Measurements from ENCODE around the gene ELFN1. TPM values are rescaled to one million over a fixed set of nuclear protein-coding genes. Genes with fewer than 3 reads are reported as not detected.

The ELFN1 gene
- total RNA-seq, 2 donors from 2014 or later, result 0.12 to 0.40 TPM

GRCh38 chr7:1765336-1765735, 95.3 kb downstream of the ELFN1 start:
- Histone ChIP-seq H3K9me3 (no peaks in the 10 kb centered on the region), H3K27ac (no peak overlapping the region), H3K36me3 (no peaks in the 10 kb centered on the region), H3K4me3 (no peak overlapping the region), H3K4me1 (no peaks in the 10 kb centered on the region), H3K9ac (ENCODE audit: low read depth in 2 of 2, low read length in 2 of 2) (no peak overlapping the region), H3K27me3 (no peaks in the 10 kb centered on the region)
- DNase-seq, result no peak
- intact Hi-C loops (cut with DNase I), result no loop called here
- no peak for TF ChIP-seq CTCF (IDR thresholded peaks at IDR 0.05)

DNA sequence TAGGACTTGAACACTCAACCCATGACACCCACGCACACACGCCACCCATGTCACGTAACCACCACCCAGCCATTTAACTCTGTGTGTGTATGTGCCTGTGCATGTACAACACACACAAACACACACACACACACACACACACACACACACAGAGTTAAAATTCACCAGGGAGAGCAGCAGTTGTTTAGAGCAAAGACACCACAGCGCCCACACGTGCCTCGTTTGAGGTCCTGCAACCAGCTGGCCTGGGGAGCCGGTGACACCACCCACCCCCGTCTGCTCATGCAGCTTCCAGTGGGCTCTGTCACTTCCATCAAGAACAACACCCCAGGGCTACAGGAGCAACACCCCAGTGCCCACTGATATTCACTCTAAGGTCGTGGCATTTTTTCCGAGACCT, 97.4 kb downstream of the ELFN1 start:
- Histone ChIP-seq H3K4me3 (no peak overlapping the region), H3K27ac (no peak overlapping the region), H3K9me3 (no peaks in the 10 kb centered on the region), H3K9ac (ENCODE audit: low read depth in 2 of 2, low read length in 2 of 2) (no peak overlapping the region), H3K27me3 (no peaks in the 10 kb centered on the region), H3K36me3 (no peaks in the 10 kb centered on the region), H3K4me1 (no peaks in the 10 kb centered on the region)
- no peak for TF ChIP-seq CTCF (IDR thresholded peaks at IDR 0.05)
- intact Hi-C loops (cut with DNase I), result no loop called here
- no peak for DNase-seq

- Histone ChIP-seq H3K9ac (ENCODE audit: low read depth in 2 of 2, low read length in 2 of 2) (no peak overlapping the region), H3K4me3 (no peak overlapping the region), H3K9me3 (no peaks in the 10 kb centered on the region), H3K4me1 (no peaks in the 10 kb centered on the region), H3K27ac (no peak overlapping the region), H3K36me3 (no peaks in the 10 kb centered on the region), H3K27me3 (no peaks in the 10 kb centered on the region)
- TF ChIP-seq CTCF (IDR thresholded peaks at IDR 0.05), result no peak
- intact Hi-C loops (cut with DNase I), result no loop called here
- DNase-seq, result no peak
These were observed 98.8 kb downstream of the ELFN1 start for GRCh38 chr7:1768832-1769231.

- Histone ChIP-seq H3K4me1 (no peaks in the 10 kb centered on the region), H3K4me3 (no peak overlapping the region), H3K27me3 (no peaks in the 10 kb centered on the region), H3K36me3 (no peaks in the 10 kb centered on the region), H3K9ac (ENCODE audit: low read depth in 2 of 2, low read length in 2 of 2) (no peak overlapping the region), H3K27ac (no peak overlapping the region), H3K9me3 (no peaks in the 10 kb centered on the region)
- no peak for DNase-seq
- no peak for TF ChIP-seq CTCF (IDR thresholded peaks at IDR 0.05)
- intact Hi-C loops (cut with DNase I), result no loop called here
These were observed 99.5 kb downstream of the ELFN1 start for GRCh38 chr7:1769286-1770200.

DNA sequence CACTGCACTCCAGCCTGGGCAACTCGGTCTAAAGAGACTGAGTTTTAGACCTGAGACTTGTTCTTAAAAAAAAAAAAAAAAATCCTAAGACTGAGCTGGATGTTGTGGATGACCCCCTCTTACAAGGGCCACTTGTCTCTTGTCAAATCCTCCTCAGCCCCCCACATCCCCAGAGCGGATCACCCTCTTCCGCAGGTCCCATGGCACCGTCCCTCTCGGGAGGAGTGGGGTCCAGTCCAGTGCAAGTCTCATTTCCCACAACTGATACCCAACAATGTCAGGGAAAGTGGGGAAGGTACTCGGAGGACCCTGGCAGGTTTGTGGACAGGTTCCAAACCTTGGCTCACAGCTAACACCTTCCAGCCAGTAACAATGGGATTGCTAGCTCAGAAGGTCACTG, 100.3 kb downstream of the ELFN1 start:
- no peaks in the 10 kb centered on the region for H3K36me3 ChIP-seq
- no peak overlapping the region for H3K9ac ChIP-seq (ENCODE audit: low read depth in 2 of 2, low read length in 2 of 2)
- intact Hi-C loops (cut with DNase I), result no loop called here
- no peak overlapping the region for H3K4me3 ChIP-seq
- no peaks in the 10 kb centered on the region for H3K27me3 ChIP-seq
- H3K27ac ChIP-seq, result no peak overlapping the region
- DNase-seq, result no peak
- no peaks in the 10 kb centered on the region for H3K9me3 ChIP-seq
- TF ChIP-seq CTCF (IDR thresholded peaks at IDR 0.05), result no peak
- H3K4me1 ChIP-seq, result no peaks in the 10 kb centered on the region

Data from colonic mucosa (tissue), 4 donors.